ENCODE measurements around the gene IL27RA. TPM values are rescaled to one million over a fixed set of nuclear protein-coding genes. Genes with fewer than 3 reads are reported as not detected.

The IL27RA gene
- total RNA-seq, 1 donor from 2014 or later, result 34.6 TPM

DNA sequence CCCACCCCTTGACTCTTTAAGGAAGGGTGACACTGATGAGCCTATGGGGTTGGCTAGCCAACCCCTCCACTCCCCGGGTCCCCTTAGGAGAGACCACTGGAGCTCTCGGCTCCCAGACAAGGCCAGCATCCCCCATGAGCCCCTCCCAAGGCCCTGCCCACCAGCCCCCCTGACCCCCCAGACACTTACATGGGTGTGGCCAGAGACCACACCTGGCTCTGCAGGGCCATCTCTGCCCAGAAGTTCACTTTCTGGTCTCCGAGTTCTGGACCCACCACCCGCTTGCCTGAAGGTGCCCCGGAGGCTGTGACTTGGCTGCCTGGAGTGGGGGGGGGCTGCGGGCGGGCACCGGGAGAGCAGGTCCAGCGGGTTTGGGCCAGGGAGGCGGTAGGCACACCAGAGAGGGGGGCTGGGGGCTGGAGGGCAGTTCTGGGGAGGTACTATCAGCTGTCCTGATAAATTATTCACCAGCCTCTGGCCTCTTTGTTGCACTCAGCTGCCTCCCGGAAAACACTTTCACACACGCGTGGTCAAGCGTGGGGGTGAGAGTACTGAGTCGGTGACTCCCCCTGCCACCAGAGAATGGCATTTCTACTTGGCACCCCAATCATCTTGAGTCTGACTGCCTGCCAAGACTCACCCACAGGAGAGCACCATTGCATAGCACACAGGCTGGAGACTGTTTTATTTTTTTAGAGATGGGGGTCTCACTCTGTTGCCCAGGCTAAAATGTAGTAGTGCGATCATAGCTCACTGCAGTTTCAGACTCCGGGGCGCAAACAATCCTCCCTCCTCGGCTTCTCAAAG, 30.4 kb downstream of the IL27RA start, which contains the start of gene PALM3:
Gene PALM3, minus strand, starts transcription at position 326 of the 807 bp plus-strand sequence. Its CDS starts 96 bp downstream, at position 230.
- Mint-ChIP-seq H3K4me1 (peaks cover 16% of the 10 kb centered on the region), H3K27me3 (peaks cover 36% of the 10 kb centered on the region)
- no peak for ATAC-seq (ENCODE audit: low read depth)

DNA sequence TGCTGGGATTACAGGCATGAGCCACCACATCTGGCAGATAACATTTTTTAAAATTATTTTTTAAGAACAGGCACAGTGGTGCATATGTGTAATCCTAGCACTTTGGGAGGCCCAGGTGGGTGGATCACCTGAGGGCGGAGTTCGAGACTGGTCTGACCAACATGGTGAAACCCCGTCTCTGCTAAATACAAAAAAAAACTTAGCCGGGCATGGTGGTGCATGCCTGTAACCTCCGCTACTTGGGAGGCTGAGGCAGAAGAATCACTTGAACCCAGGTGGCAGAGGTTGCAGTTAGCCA, 30.9 kb downstream of the IL27RA start:
- intact Hi-C loops (cut with micrococcal nuclease), result no loop called here
- ChIA-PET CTCF (no interaction called here), POLR2A (no interaction called here)
- ATAC-seq (ENCODE audit: low read depth), result no peak
- H3K4me3 Mint-ChIP-seq, result no peak overlapping the region
- H3K9me3 Mint-ChIP-seq, result no peaks in the 10 kb centered on the region
- H3K4me1 Mint-ChIP-seq, result peaks cover 15% of the 10 kb centered on the region
- H3K27ac Mint-ChIP-seq, result no peak overlapping the region
- TF ChIP-seq, protein P1, sequence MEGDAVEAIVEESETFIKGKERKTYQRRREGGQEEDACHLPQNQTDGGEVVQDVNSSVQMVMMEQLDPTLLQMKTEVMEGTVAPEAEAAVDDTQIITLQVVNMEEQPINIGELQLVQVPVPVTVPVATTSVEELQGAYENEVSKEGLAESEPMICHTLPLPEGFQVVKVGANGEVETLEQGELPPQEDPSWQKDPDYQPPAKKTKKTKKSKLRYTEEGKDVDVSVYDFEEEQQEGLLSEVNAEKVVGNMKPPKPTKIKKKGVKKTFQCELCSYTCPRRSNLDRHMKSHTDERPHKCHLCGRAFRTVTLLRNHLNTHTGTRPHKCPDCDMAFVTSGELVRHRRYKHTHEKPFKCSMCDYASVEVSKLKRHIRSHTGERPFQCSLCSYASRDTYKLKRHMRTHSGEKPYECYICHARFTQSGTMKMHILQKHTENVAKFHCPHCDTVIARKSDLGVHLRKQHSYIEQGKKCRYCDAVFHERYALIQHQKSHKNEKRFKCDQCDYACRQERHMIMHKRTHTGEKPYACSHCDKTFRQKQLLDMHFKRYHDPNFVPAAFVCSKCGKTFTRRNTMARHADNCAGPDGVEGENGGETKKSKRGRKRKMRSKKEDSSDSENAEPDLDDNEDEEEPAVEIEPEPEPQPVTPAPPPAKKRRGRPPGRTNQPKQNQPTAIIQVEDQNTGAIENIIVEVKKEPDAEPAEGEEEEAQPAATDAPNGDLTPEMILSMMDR (IDR thresholded peaks at IDR 0.05), result no peak
- no peak for DNase-seq
- peaks cover 33% of the 10 kb centered on the region for H3K27me3 Mint-ChIP-seq
- H3K36me3 Mint-ChIP-seq (ENCODE audit: low read depth), result no peaks in the 10 kb centered on the region

More for the DNA sequence above, 30.4 kb downstream of the IL27RA start, which contains the start of gene PALM3:
- Mint-ChIP-seq H3K36me3 (ENCODE audit: low read depth) (no peaks in the 10 kb centered on the region), H3K27ac (no peak within 1 kb of the TSS), H3K9me3 (no peaks in the 10 kb centered on the region), H3K4me3 (no peak within 1 kb of the TSS)
- TF ChIP-seq, protein P1 (IDR thresholded peaks at IDR 0.05), result no peak
- ChIA-PET CTCF (no interaction called here), POLR2A (no interaction called here)
- intact Hi-C loops (cut with micrococcal nuclease), result no loop called here
- DNase-seq, result no peak

DNA sequence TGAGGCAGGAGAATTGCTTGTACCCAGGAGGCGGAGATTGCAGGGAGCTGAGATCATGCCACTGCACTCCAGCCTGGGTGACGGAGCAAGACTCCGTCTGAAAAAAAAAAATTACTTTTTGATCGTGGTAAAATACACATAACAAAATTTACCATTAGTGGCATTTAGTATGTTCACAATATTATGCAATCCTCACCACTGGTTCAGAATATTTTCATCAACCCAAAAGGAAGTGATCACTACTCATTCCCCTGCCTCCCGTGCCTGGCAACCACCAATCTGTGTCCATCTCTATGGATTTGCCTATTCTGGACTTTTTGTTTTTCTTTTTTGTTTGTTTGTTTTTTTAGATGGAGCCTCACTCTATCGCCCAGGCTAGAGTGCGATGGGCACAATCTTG, 31.5 kb downstream of the IL27RA start:
- peaks cover 28% of the 10 kb centered on the region for H3K27me3 Mint-ChIP-seq
- H3K9me3 Mint-ChIP-seq, result no peaks in the 10 kb centered on the region
- H3K4me1 Mint-ChIP-seq, result peaks cover 9% of the 10 kb centered on the region
- no peak overlapping the region for H3K4me3 Mint-ChIP-seq
- intact Hi-C loops (cut with micrococcal nuclease), result no loop called here
- TF ChIP-seq, protein P1 (IDR thresholded peaks at IDR 0.05), result no peak
- no peak for DNase-seq
- no peak overlapping the region for H3K27ac Mint-ChIP-seq
- ATAC-seq (ENCODE audit: low read depth), result no peak
- ChIA-PET POLR2A (no interaction called here), CTCF (no interaction called here)
- no peaks in the 10 kb centered on the region for H3K36me3 Mint-ChIP-seq (ENCODE audit: low read depth)

DNA sequence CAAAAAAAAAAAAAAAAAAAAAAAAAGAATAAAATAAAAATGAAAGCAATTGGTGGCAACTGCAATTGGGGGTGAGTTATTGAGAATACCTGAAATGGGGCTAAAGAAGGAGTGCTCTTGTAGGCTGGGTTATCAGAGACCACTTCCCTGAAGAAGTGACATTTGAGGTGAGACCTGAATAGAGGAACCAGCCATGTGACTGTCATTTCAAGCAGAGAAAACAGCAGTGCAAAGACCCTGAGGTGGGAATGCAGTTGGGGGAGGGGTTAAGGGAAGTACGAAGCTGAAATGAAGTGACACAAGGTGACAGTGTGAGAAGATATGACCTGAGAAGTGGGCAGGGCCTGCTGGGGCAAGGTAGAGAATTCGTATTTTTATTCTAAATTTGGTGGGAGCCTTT, 34.6 kb downstream of the IL27RA start:
- ChIA-PET POLR2A (interaction anchor here (0.7 kb wide), 1 partner anchor 167 kb away, joined by 4 read pairs; no protein-coding TSS in a partner anchor), CTCF (interaction anchor here (0.7 kb wide), 1 partner anchor 38 kb away, joined by 3 read pairs; no protein-coding TSS in a partner anchor)
- Mint-ChIP-seq H3K27me3 (peaks cover 8% of the 10 kb centered on the region), H3K36me3 (ENCODE audit: low read depth) (no peaks in the 10 kb centered on the region), H3K27ac (no peak overlapping the region), H3K4me3 (no peak overlapping the region), H3K4me1 (no peaks in the 10 kb centered on the region), H3K9me3 (no peaks in the 10 kb centered on the region)
- no peak for DNase-seq
- no peak for ATAC-seq (ENCODE audit: low read depth)
- TF ChIP-seq, protein P1 (IDR thresholded peaks at IDR 0.05), result no peak
- intact Hi-C loops (cut with micrococcal nuclease), result no loop called here

DNA sequence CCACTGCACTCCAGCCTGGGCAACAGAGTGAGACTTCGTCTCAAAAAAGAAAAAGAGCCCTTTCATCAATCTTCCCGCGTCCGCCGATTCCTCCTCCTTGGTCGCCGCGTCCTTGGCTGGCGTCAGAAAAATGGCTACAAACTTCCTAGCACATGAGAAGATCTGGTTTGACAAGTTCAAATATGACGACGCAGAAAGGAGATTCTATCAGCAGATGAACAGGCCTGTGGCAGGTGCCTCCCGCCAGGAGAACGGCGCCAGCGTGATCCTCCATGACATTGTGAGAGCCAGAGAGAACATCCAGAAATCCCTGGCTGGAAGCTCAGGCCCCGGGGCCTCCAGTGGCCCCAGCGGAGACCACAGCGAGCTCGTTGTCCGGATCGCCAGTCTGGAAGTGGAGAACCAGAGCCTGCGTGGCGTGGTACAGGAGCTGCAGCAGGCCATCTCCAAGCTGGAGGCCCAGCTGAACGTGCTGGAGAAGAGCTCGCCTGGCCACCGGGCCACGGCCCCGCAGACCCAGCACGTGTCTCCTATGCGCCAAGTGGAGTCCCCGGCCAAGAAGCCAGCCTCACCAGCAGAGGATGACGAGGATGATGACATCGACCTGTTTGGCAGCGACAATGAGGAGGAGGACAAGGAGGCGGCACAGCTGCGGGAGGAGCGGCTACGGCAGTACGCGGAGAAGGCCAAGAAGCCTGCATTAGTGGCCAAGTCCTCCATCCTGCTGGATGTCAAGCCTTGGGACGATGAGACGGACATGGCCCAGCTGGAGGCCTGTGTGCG, 38.9 kb downstream of the IL27RA start:
- H3K4me3 Mint-ChIP-seq, result no peak overlapping the region
- CTCF ChIA-PET, result interaction anchor here (1.0 to 4.8 kb wide), 6 partner anchors 11 to 306 kb away, joined by 3 to 42 read pairs (median 5); partner anchors contain the start of genes IL27RA and MRI1

More for the DNA sequence above, 38.9 kb downstream of the IL27RA start:
- DNase-seq (no peak), ATAC-seq (ENCODE audit: low read depth) (no peak)
- Mint-ChIP-seq H3K4me1 (peaks cover 19% of the 10 kb centered on the region), H3K9me3 (no peaks in the 10 kb centered on the region), H3K27ac (no peak overlapping the region), H3K36me3 (ENCODE audit: low read depth) (no peaks in the 10 kb centered on the region), H3K27me3 (peaks cover 2% of the 10 kb centered on the region)
- TF ChIP-seq, protein P1 (IDR thresholded peaks at IDR 0.05), result no peak
- intact Hi-C loops (cut with micrococcal nuclease), result loop anchor here (5.0 to 10.0 kb wide), 2 partner anchors 288 to 404 kb away; partner anchors contain the start of gene PTGER1
- POLR2A ChIA-PET, result no interaction called here
